ENCODE data around the gene GTF2F2. TPM values are rescaled to one million over a fixed set of nuclear protein-coding genes. Genes with fewer than 3 reads are reported as not detected.

GTF2F2 gene
- total and polyA plus RNA-seq, 8 donors, result 8.7 to 30.7 (median 16.2) TPM

DNA sequence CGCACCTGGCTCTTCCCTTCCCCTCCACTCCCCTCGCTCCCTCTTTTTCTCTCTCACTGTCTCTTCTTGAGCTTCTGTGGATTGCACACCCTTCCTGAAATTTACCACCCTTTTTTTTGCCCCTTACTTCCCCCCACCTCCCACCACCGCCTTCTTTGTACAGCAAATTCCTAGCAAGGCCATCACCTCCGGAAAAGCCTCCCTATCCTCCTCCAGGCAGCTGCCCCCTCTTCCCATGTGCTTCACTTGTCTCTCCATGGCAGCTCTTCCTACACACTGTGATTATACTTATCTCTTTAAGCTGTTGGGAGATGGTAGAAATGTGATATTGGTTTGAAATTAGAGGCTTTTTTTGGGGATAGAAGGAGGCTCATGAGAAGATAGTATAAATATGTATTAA lies 108.9 kb downstream of the GTF2F2 start:
- WGBS, 5 donors, result 94 to 99% (median 98%) methylated on average over 4 of the region's 4 CpGs
- H3K4me1 ChIP-seq, result peaks cover 0 to 7% (median 2%) of the 10 kb centered on the region in 4 donors
- H3K36me3 ChIP-seq, result no peaks in the 10 kb centered on the region
- H3K4me3 ChIP-seq, result no peak overlapping the region
- no peak overlapping the region for H3K27ac ChIP-seq
- TF ChIP-seq, protein P1, sequence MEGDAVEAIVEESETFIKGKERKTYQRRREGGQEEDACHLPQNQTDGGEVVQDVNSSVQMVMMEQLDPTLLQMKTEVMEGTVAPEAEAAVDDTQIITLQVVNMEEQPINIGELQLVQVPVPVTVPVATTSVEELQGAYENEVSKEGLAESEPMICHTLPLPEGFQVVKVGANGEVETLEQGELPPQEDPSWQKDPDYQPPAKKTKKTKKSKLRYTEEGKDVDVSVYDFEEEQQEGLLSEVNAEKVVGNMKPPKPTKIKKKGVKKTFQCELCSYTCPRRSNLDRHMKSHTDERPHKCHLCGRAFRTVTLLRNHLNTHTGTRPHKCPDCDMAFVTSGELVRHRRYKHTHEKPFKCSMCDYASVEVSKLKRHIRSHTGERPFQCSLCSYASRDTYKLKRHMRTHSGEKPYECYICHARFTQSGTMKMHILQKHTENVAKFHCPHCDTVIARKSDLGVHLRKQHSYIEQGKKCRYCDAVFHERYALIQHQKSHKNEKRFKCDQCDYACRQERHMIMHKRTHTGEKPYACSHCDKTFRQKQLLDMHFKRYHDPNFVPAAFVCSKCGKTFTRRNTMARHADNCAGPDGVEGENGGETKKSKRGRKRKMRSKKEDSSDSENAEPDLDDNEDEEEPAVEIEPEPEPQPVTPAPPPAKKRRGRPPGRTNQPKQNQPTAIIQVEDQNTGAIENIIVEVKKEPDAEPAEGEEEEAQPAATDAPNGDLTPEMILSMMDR (IDR thresholded peaks at IDR 0.05), result no peak
- TF ChIP-seq POLR2A (IDR thresholded peaks at IDR 0.05), result no peak
- no peak for TF ChIP-seq POLR2AphosphoS5 (IDR thresholded peaks at IDR 0.05)
- TF ChIP-seq EP300 (IDR thresholded peaks at IDR 0.05), result no peak
- no peaks in the 10 kb centered on the region for H3K27me3 ChIP-seq
- no peak for DNase-seq
- intact Hi-C loops (cut with DNase I; ENCODE audit: low total_unique reads), result no loop called here
- no peaks in the 10 kb centered on the region for H3K9me3 ChIP-seq

- Histone ChIP-seq H3K27me3 (no peaks in the 10 kb centered on the region), H3K4me3 (no peak overlapping the region), H3K9me3 (no peaks in the 10 kb centered on the region), H3K27ac (no peak overlapping the region), H3K4me1 (peaks cover 0 to 16% (median 4%) of the 10 kb centered on the region in 4 donors), H3K36me3 (no peaks in the 10 kb centered on the region)
- intact Hi-C loops (cut with DNase I; ENCODE audit: low total_unique reads), result no loop called here
- DNase-seq, result no peak
- TF ChIP-seq POLR2A (IDR thresholded peaks at IDR 0.05), result no peak
- no peak for TF ChIP-seq POLR2AphosphoS5 (IDR thresholded peaks at IDR 0.05)
- TF ChIP-seq, protein P1 (IDR thresholded peaks at IDR 0.05), result no peak
- TF ChIP-seq EP300 (IDR thresholded peaks at IDR 0.05), result no peak
- WGBS, 5 donors, result 89 to 94% (median 90%) methylated on average over 4 of the region's 4 CpGs
These were observed 111.0 kb downstream of the GTF2F2 start for GRCh38 chr13:45231305-45231704.

DNA sequence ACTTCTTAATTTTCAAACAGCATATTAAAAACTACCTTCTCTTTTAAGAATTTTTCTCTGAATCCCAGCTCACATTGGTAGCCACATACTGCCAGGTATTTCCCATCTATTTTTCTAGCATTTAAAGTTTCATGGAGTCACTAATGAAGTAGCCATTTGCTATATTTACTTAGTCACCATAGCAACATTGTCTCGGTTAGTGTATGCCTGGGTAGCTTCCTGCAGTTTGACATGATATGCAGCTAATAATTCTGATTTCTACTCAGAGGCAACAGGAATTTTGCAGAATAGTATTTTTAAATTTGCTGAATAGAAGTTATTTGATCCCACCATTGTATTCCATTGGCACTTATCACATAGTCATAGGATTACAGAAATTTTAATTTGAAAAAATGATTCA lies 111.4 kb downstream of the GTF2F2 start:
- Histone ChIP-seq H3K36me3 (no peaks in the 10 kb centered on the region), H3K4me1 (peaks cover 0 to 18% (median 5%) of the 10 kb centered on the region in 4 donors), H3K27me3 (no peaks in the 10 kb centered on the region), H3K4me3 (no peak overlapping the region), H3K27ac (no peak overlapping the region), H3K9me3 (no peaks in the 10 kb centered on the region)
- 7 to 22% (median 10%) methylated on average over 1 of the region's 1 CpG for WGBS, 5 donors
- peak in 1 of 2 donors; percentile 63 for DNase-seq
- TF ChIP-seq EP300 (IDR thresholded peaks at IDR 0.05), result no peak
- no peak for TF ChIP-seq POLR2AphosphoS5 (IDR thresholded peaks at IDR 0.05)
- intact Hi-C loops (cut with DNase I; ENCODE audit: low total_unique reads), result no loop called here

- 95 to 100% (median 100%) methylated on average over 2 of the region's 2 CpGs for WGBS, 5 donors
These were observed 112.3 kb downstream of the GTF2F2 start for GRCh38 chr13:45232591-45232990.

More at GRCh38 chr13:45232591-45232990, 112.3 kb downstream of the GTF2F2 start:
- no peak for DNase-seq
- Histone ChIP-seq H3K9me3 (no peaks in the 10 kb centered on the region), H3K4me3 (no peak overlapping the region), H3K36me3 (no peaks in the 10 kb centered on the region), H3K27me3 (no peaks in the 10 kb centered on the region), H3K4me1 (peaks cover 0 to 18% (median 5%) of the 10 kb centered on the region in 4 donors), H3K27ac (no peak overlapping the region)
- TF ChIP-seq EP300 (IDR thresholded peaks at IDR 0.05) (no peak), POLR2A (IDR thresholded peaks at IDR 0.05) (no peak), POLR2AphosphoS5 (IDR thresholded peaks at IDR 0.05) (no peak)
- TF ChIP-seq, protein P1 (IDR thresholded peaks at IDR 0.05), result no peak
- intact Hi-C loops (cut with DNase I; ENCODE audit: low total_unique reads), result no loop called here

Data from stomach (tissue), 9 donors.